ENCODE data around the gene SUCNR1.

- TF ChIP-seq YY1 (IDR thresholded peaks at IDR 0.05; ENCODE audit: insufficient read depth, insufficient read length) (no peak), ZNF274 (IDR thresholded peaks at IDR 0.05; ENCODE audit: low read depth, low read length) (no peak)
These were observed 52.4 kb downstream of the SUCNR1 start for GRCh38 chr3:151925876-151926275.

All from NT2/D1 (cell line).